Measurements from ENCODE around the gene PTPRG. TPM values are rescaled to one million over a fixed set of nuclear protein-coding genes. Genes with fewer than 3 reads are reported as not detected.

The PTPRG gene
- total and polyA plus RNA-seq, 2 donors (not counting 3 experiments of a cell fraction or from before 2014, with no cell fraction given): 8.9 to 39.1 TPM

DNA sequence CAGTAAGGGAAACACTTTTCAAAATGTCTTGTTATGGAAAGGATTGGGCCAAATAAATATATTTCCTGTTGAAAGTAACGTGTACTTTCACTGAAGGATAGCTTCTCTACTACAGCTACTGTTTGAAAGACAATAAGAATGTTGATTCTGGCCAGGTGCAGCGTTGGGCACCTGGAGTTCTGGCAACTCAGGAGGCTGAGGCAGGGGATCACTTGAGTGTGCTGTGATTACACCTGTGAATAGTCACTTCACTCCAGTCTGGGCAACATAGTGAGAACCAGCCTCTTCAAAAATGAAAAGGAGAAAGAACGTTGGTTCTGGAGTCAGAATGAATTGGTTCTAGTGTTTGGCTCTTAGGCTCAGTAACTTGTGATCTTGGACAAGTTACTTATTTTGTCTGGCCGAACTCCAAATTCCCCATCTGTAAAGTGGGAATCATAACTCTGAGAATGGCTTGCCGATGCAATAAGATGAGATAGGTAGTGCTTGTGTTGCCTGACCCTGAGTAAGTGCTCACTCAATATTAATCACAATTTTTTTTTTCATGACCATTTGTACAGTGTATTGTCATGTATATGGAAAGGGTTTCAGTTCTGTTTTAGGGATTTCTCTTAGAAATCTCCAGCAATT lies 310.8 kb downstream of the PTPRG start:
- Histone ChIP-seq H3K36me3 (ENCODE audit: control insufficient read depth in 2 of 2, extremely low read depth in 1 of 2, insufficient read depth in 2 of 2, low read length in 2 of 2) (no peaks in the 10 kb centered on the region), H3K27me3 (ENCODE audit: control insufficient read depth in 2 of 2, insufficient read depth in 2 of 2, low read length in 2 of 2) (no peaks in the 10 kb centered on the region), H3K4me2 (ENCODE audit: insufficient read depth, low read length) (no peak overlapping the region), H3K4me3 (replicated peaks in 1 of 3; ENCODE audit: insufficient read depth in 1 of 3, low read depth in 1 of 3, low read length in 3 of 3) (no peak overlapping the region), H3K9ac (replicated peaks; ENCODE audit: extremely low read depth, insufficient read depth, low read length) (no peak overlapping the region), H3K9me3 (replicated peaks; ENCODE audit: control insufficient read depth, insufficient read depth, low read length) (no peaks in the 10 kb centered on the region), H4K20me1 (replicated peaks; ENCODE audit: control insufficient read depth, extremely low read depth, insufficient read depth, low read length) (no peaks in the 10 kb centered on the region), H3K9me1 (replicated peaks; ENCODE audit: control insufficient read depth, extremely low read depth, insufficient read depth, low read length) (no peaks in the 10 kb centered on the region), H3K4me1 (ENCODE audit: control insufficient read depth, extremely low read depth, insufficient read depth, low read length) (no peaks in the 10 kb centered on the region), H3K27ac (ENCODE audit: insufficient read depth, low read depth, low read length) (no peak overlapping the region), H2AFZ (ENCODE audit: low read depth, low read length) (no peak overlapping the region), H3K79me2 (ENCODE audit: control insufficient read depth, insufficient read depth, low read length) (no peaks in the 10 kb centered on the region)
- TF ChIP-seq POLR2A (IDR thresholded peaks at IDR 0.05; ENCODE audit: low read depth, low read length): no peak
- no peak for TF ChIP-seq MAX (IDR thresholded peaks at IDR 0.05; ENCODE audit: insufficient read depth, insufficient read length)
- no peak for TF ChIP-seq EZH2 (IDR thresholded peaks at IDR 0.05; ENCODE audit: borderline replicate concordance, low read depth, low read length, severe bottlenecking)
- TF ChIP-seq CTCF (IDR thresholded peaks at IDR 0.05; ENCODE audit: extremely low read depth in 1 of 2, insufficient read depth in 1 of 2, low read depth in 1 of 2, low read length in 2 of 2): no peak
- no peak for TF ChIP-seq MYC (IDR thresholded peaks at IDR 0.05; ENCODE audit: low read depth, low read length)
- no peak for TF ChIP-seq FOS (IDR thresholded peaks at IDR 0.05; ENCODE audit: borderline replicate concordance, insufficient read depth, low read length)
- intact Hi-C loops (cut with micrococcal nuclease) (no loop called here), dilution Hi-C loops (cut with MboI; ENCODE audit: extremely low pct_ligation_motif_present, low sequenced_read_pairs) (no loop called here)
- ChIA-PET CTCF (interaction anchor here (0.6 to 1.1 kb wide), 4 partner anchors 16 to 317 kb away, joined by 3 to 5 read pairs (median 4); no protein-coding TSS in a partner anchor), POLR2A (no interaction called here)
- DNase-seq (ENCODE audit: low read depth, low spot score) (no peak), FAIRE-seq (no peak)
- BruUV-seq (replicated peaks): no TSS peak
